GM19193 (cell line): ENCODE data around the gene RANBP10.

Experiments
- POLR2A ChIP-seq: IDR thresholded peaks from 4 replicates; pipeline ENCODE4 v1.6.1; 2011; ENCODE audit not compliant: insufficient read depth, insufficient read length; ENCODE audit errors: extremely low read depth

RANBP10 gene

GRCh38 chr16:67675579-67675935 is 130.8 kb downstream of the RANBP10 start:
- no peak for TF ChIP-seq POLR2A

GRCh38 chr16:67674851-67675578 is 131.3 kb downstream of the RANBP10 start:
- TF ChIP-seq POLR2A = no peak

- TF ChIP-seq POLR2A = no peak
These were observed 132.4 kb downstream of the RANBP10 start for GRCh38 chr16:67673712-67674580.
